Measurements from ENCODE around the gene RPP38.

RPP38 gene

GRCh38 chr10:15112657-15113056, 15.5 kb downstream of the RPP38 start:
- DNase-seq (ENCODE audit: low spot score): no peak

GRCh38 chr10:15113766-15114165, 16.6 kb downstream of the RPP38 start:
- no peak for DNase-seq (ENCODE audit: low spot score)

GRCh38 chr10:15116225-15116624, 19.1 kb downstream of the RPP38 start:
- no peak for DNase-seq (ENCODE audit: low spot score)

DNA sequence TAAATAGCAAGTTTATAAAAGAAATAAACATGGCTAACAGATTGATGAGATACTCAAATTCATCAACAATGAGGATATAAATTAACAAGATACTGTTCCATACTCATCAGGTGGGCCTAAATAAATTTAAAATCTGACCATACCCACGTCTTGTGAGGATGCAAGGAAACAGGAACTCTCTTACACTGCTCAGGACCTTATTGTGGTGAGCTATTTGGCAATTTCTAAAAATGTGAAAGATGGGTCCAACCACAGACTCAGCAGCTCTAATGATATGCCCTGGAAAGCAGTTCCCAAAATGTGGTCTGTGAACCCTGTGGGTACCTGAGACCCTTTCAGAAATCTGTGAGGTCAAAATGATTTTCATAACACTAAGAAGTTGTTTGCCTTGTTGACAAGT, 21.5 kb downstream of the RPP38 start:
- DNase-seq (ENCODE audit: low spot score): no peak

DNA sequence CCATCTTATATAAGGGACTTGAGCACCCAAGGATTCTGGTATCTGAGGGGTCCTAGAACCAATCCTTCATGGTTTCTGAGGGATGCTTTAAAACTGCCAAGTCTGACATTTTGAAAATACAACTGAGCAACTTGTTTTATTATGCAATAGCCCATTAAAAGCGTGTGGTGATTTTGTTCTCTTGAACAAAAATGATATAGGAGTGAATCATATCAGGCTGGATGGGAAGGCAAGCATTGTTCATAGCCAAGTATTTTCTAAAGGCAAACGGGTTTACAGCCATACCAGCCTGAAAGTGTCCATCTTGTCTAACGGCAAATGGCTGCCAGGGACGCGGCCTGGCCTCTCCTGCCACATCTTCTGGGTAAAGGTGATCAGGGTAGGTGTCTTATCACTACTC, 23.4 kb downstream of the RPP38 start:
- DNase-seq (ENCODE audit: low spot score): no peak

GRCh38 chr10:15121707-15122106, 24.6 kb downstream of the RPP38 start:
- DNase-seq (ENCODE audit: low spot score): no peak

- no peak for DNase-seq (ENCODE audit: low spot score)
Measured at GRCh38 chr10:15122477-15123030, 25.4 kb downstream of the RPP38 start.

- DNase-seq (ENCODE audit: low spot score): peak; percentile 35
Measured at GRCh38 chr10:15123749-15124184, 26.6 kb downstream of the RPP38 start.

DNA sequence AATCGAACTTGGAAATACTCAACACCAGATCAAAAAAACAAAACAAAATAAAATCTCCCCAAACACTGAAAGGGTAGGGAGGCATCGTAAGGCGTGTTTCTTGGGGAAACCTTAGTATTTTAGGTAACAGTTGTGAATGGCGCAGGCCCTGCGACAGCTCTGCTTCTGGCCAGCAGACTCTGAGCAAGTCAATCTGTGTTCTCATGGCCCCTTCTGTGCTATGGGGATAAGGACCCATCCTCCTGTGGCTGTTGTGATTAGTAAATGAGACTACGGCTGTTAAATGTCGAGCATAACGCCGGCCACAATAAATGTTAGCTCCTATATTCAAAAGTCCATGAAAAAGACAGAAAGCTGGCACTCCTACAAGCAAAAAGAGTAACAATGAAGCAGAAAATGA, 27.0 kb downstream of the RPP38 start:
- no peak for DNase-seq (ENCODE audit: low spot score)

DNA sequence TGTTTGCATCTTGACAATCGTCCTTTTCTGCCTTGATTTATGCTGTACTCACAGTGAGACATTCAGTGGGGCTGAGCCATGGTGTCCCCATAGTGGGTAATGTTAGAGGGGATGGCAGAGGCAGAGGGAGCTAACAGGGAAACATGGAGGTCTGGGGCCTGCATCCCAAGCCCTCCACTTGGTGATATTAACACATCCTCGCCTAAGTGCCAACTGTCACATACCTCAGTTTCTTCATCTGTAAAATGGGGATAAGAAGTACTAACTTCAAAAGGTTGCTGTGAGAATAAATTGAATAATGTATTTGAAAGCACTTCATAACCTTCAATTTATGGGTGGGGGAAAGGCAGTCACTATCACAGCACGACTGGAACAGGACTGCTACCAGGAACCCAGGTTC, 27.8 kb downstream of the RPP38 start:
- no peak for DNase-seq (ENCODE audit: low spot score)

DNA sequence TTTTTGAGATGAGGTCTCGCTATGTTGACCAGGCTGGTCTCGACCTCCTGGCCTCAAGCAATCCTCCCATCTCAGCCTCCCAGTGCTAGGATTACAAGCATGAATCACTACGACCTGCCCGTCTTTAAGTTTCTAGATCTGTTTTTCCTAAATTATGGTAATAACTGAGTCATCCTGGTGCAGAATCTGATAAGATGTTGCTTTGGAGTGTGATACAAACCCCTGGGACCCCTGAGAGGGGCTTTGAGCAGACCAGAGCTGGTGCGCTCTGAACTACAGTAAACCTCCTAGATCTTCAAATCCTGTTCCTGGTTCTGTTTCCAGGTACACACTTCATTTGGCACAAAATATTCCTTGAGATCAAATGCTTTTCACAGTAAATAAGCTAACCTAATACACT, 34.2 kb downstream of the RPP38 start:
- DNase-seq (ENCODE audit: low spot score): no peak

DNA sequence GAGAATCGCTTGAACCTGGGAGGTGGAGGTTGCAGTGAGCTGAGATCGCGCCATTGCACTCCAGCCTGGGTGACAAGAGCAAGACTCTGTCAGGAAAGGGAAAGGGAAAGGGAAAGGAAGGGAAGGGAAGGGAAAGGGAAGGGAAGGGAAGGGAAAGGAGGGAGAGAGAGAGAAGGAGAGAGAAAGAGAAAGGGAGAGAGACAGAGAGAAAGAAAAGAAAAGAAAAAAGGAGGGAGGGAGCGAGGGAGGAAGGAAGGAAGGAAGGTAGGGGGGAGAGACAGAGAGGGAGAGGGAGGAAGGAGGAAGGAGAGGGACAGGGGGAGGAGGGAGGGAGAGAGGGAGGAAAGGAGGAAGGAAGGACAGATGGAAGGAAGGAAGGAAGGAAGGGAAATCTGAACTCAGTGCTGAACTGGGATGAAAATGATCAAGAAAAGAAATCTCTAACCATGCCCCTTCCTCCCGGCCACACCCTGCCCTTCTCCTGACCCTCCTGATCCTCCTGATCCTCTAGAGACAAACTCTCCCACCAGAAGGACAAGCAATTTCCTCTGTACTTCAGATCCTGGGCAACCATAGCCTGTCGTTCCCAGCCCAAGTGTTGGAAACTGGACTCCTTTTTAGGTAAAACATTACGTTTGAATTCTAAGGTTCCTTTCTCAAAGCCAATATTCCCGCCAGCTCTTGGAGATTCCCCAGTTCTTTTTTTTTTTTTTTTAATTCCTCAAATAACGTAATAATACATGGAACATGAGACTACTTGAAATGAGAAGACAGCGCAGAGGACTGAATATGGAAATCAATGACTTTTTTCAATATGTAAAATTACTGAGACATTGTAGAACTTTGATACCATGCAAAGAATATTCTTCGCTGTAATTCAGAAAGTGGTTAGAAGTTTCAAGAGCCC, 39.2 kb downstream of the RPP38 start:
- DNase-seq (ENCODE audit: low spot score): no peak

GRCh38 chr10:15137036-15137359, 39.8 kb downstream of the RPP38 start:
- no peak for DNase-seq (ENCODE audit: low spot score)

DNA sequence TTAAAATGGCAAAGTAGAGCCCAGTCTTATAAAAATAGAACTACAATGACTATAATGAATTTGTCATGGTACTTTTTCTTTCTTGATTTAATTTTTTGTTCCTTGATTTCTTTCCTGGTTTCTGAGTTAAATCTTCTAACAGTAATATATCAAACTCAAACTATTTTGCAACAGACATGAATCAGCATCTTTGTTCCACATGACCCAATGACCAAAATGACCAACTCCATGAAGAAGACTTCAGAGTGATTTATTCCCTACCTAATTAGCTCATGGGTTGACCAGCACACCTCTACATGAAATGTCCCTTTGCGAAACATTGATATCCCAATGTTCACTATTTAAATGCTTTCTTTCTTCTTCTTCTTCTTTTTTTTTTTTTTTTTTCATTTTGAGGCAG, 40.5 kb downstream of the RPP38 start:
- no peak for DNase-seq (ENCODE audit: low spot score)

DNA sequence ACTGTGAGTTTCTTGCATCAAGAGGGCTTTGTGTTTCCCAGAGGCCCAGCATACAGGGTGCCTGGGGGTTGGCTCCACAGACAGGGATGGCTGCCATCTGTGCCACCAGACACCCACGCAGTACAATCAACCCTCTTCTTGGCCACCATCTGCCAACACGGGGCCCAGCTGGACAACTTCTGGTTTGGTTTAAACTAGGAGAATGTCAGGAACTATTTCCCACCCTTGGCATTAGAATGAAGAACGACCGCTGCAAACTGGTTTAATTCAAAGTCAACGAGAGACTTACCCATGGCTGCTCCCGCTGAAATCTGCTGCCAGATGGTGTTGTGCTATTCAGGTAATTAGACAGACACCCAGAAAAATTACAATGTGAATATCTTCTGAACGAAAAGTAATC, 43.5 kb downstream of the RPP38 start:
- DNase-seq (ENCODE audit: low spot score): no peak

GRCh38 chr10:15141136-15142054, 44.2 kb downstream of the RPP38 start:
- no peak for DNase-seq (ENCODE audit: low spot score)

DNA sequence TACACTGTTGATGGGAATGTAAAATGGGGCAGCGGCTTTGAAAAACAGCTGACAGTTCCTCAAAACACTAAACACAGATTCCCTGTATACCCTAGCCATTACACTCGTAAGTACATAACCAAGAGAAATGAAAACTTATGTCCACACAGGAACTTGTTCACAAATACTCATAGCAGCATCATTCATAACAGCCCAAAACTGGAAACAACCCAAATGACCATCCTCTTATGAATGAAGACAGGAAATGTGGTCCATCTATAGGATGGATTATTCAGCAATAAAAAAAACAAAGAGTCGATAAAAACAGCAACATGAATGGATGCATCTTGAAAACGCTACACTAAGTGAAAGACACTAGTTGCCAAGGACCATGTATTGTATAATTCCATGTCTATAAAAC, 47.6 kb downstream of the RPP38 start:
- DNase-seq (ENCODE audit: low spot score): no peak

DNA sequence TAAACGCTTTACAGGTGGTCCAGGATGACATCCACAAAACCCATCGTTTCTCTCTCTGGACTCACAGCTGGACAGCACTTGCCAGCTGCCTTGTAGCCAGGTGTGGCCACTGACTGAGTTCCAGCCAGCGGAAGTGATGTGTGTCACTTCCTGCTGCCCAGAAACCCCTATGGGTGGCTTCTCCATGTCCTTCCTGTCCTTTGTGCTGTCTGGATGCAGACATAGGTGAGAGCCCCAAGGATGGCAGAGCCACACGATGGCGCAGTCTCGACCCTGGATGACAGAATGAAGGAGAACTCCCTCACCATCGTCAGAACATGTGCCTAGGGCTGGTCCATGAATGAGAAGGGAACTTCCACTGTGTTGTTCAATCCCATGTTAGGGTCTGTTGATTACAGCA, 49.2 kb downstream of the RPP38 start:
- DNase-seq (ENCODE audit: low spot score): no peak

GRCh38 chr10:15147594-15148392, 50.6 kb downstream of the RPP38 start:
- no peak for DNase-seq (ENCODE audit: low spot score)

GRCh38 chr10:15149042-15149771, 52.1 kb downstream of the RPP38 start:
- DNase-seq (ENCODE audit: low spot score): no peak

DNA sequence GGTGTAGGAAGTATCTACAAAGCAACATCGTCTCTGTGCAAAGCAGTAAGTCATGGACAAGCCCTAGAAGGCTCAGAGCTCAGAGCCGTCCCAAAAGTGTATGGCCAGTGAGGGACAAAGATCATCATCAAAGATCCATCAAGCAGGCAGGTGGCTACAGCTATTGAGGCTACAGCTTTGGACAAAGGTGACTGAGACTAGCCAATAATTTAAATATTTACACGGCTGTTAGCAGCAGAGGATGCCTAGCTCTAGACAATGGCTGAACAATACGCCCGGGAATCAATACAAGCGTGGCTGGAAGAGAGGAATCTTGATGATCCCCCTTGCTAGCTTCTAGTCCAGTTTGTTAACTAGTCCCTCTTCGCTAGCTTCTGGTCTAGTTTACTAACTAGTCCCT, 53.4 kb downstream of the RPP38 start:
- no peak for DNase-seq (ENCODE audit: low spot score)
